Pancreas (tissue), 10 donors: ENCODE data around the gene ZDHHC11B. TPM values are rescaled to one million over a fixed set of nuclear protein-coding genes. Genes with fewer than 3 reads are reported as not detected.
"Not testable (repeated sequence)": the region's sequence is repeated elsewhere in the genome, so short reads cannot be mapped to it uniquely, and the experiment has no call there.

ENCODE experiments used
- ATAC-seq, 4 donors: fragments of 200-7000 bp; cut with Tn5 transposase; one replicate each; pipeline versions ENCODE4 v1.8.0 to v1.9.1; 2020; ENCODE audit warnings: mild to moderate bottlenecking in 4 of 4, moderate library complexity in 4 of 4
- DNase-seq, 6 donors: peaks; one replicate each; pipeline ENCODE4 v3.0.0-alpha.2; 2020
- FAIRE-seq: peaks from 2 replicates; lab custom pipeline; 2012; peaks lifted over from hg19 to GRCh38; lab: Jason Lieb, UNC
- H3K27ac ChIP-seq, 4 donors: fragments of 200-600 bp; sonication (generic); 1 replicate in 3 of 4; 2 replicates in 1 of 4; pipeline versions ENCODE4 v1.5.0 to v1.8.0; 2020
- H3K27me3 ChIP-seq, 4 donors: fragments of 200-600 bp; one replicate each; pipeline ENCODE4 v1.8.0; 2021
- H3K36me3 ChIP-seq, 3 donors: fragments of 200-600 bp; sonication (generic) in 1 of 3; one replicate each; pipeline versions ENCODE4 v1.5.0 to v1.8.0; 2020 to 2021
- H3K4me1 ChIP-seq, 3 donors: fragments of 200-600 bp; one replicate each; pipeline ENCODE4 v1.8.0; 2021
- H3K4me3 ChIP-seq, 4 donors: fragments of 200-600 bp; sonication (generic) in 2 of 4; one replicate each; pipeline versions ENCODE4 v1.5.0 to v1.8.0; 2020 to 2021
- H3K9me3 ChIP-seq, 4 donors: fragments of 200-600 bp; one replicate each; pipeline ENCODE4 v1.8.0; 2021
- WGBS, 2 donors: extraction: QIAGEN DNeasy Blood & Tissue Kit; methylation state at CpG; one replicate each; pipeline ENCODE4 v1.1.7; 2013; 5-methylcytosine and 5-hydroxymethylcytosine counted together
- intact Hi-C, 3 donors: fragments of 100-400 bp; cut with DNase I; formaldehyde crosslinking; loops; one replicate each; pipeline versions ENCODE4 v1.11.1 to v1.14.2; 2022
- polyA plus RNA-seq, 2 donors: library from polyadenylated mRNA; stranded (reverse); fragments of 200-250 nt; gene quantifications; one replicate each; pipeline ENCODE4 v1.2.3, GENCODE V29; 2013
- total RNA-seq, 6 donors: library from RNA; stranded (reverse); fragmentation: NEBNext Ultra II Directional in 4 of 6; extraction: Animal tissue kit (Norgen Biotek cat#: 25700) in 4 of 6; gene quantifications; one replicate each; pipeline versions ENCODE4 v1.2.1 to v1.2.4, GENCODE V29; 2021 to 2023
- TF ChIP-seq, protein P1 (sequence below), 4 donors: fragments of 200-600 bp; sonication (generic) in 3 of 4; IDR thresholded peaks; one replicate each; pipeline versions ENCODE4 v1.5.0 to v1.8.0; 2021; ENCODE audit warnings: antibody characterized with exemption in 4 of 4
- donor health status: healthy with polysubstance abuse.
- donor health status: DM: no; HTN: no; CAD: no; lungs with moderate emphysema.
- donor health status: DM: no; HTN: no; CAD: no.
- donor health status: control.
- donor health status: control.
- donor health status: Bipolar disorder and iron deficiency.
- donor health status: DM: yes; HTN: yes; CAD: no.
- donor health status: DM: no; HTN: no; CAD: no.
- donor health status: DM: no; HTN: no; CAD: no.
- donor health status: DM: yes; HTN: yes; CAD: no.

Gene ZDHHC11B
- total and polyA plus RNA-seq, 8 donors, result 2.8 to 19.9 (median 6.2) TPM

DNA sequence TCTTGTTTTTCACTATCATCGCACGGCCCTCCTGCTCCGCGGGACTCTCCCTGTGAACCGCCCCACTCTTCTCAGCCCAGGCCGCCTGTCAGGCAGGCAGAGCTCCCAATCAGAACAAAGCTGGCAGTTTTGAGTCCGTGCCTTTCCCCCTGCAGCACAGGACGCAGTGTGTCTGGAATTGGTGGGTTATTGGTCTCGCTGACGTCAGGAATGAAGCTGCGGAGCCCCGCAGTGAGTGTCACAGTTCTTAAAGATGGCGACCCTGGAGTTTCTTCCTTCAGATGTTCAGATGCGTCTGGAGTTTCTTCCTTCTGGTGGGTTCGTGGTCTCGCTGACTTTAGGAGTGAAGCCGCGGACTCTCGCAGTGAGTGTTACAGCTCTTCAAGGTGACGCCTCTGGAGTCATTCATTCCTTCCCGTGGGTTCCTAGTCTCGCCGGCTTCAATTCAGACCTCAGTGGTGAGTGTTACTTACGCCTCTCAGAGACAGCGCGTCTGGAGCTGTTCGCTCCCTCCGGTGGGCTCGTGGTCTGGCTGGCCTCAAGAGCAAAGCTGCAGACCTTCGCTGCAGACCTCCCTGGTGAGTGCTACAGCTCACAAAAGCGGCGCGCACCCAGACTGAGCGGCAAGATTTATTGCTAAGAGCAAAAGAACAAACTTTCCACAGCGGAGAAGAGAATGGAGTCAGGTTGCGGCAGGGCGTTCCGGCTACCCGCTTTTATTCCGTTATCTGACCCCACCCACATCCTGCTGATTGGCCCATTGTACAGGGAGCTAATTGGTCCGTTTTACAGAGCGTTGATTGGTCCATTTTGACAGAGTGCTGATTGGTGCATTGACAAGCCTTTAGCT, 7.4 kb downstream of the ZDHHC11B start:
- intact Hi-C loops, result loop anchor here in 1 of 3 donors (10.0 kb wide), 1 partner anchor 92 kb away; no protein-coding TSS in a partner anchor

DNA sequence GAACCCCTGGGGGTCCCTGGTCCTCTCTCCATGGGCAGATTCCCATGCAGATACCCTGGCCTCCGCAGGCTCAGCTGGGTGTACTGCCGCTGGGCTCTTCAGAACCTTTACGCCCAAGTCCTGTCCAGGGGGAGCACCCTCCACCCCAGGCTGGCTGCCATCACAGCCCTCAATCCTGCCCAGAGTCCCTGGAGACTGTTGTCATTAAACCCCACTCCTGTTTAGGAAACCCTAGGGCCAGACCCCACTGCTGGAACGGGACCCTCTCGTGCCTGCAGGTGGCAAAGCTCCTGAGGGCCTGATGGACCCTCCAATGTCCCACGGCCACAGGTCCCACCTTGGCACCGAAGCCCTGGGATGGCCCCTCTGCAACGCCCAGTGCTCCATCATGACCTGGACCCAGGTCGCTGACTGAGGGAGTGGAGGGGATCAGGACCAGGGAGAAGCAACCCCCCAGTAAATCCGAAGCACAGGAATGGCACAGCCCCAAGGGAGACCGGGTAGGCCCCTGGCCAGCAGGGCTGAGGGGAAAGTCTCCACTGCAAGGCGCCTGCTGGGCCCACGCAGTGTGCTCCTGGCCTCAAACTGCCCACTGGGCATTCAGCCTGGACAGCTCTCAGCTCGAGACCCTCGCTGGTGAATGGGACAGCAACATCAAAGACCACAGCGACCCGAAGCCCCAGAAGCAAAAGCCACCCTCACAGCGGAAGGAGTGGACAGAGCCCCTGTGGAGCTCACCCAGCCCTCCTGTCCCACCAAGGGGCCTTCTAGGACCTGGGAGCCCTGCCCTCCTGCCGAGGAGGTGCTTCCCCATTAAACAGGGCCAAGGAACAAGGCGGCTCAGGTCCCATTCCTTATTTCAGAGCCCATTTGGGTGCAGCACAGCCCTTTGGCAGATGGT, 8.3 kb downstream of the ZDHHC11B start:
- peak in 3 of 6 donors; percentile 42 to 64 (median 51) for DNase-seq
- H3K9me3 ChIP-seq, result no peaks in the 10 kb centered on the region
- intact Hi-C loops, result loop anchor here in 1 of 3 donors (10.0 kb wide), 1 partner anchor 91 kb away; no protein-coding TSS in a partner anchor
- TF ChIP-seq, protein P1, sequence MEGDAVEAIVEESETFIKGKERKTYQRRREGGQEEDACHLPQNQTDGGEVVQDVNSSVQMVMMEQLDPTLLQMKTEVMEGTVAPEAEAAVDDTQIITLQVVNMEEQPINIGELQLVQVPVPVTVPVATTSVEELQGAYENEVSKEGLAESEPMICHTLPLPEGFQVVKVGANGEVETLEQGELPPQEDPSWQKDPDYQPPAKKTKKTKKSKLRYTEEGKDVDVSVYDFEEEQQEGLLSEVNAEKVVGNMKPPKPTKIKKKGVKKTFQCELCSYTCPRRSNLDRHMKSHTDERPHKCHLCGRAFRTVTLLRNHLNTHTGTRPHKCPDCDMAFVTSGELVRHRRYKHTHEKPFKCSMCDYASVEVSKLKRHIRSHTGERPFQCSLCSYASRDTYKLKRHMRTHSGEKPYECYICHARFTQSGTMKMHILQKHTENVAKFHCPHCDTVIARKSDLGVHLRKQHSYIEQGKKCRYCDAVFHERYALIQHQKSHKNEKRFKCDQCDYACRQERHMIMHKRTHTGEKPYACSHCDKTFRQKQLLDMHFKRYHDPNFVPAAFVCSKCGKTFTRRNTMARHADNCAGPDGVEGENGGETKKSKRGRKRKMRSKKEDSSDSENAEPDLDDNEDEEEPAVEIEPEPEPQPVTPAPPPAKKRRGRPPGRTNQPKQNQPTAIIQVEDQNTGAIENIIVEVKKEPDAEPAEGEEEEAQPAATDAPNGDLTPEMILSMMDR (IDR thresholded peaks at IDR 0.05), result no peak
- H3K4me1 ChIP-seq, result peaks cover 0 to 7% (median 5%) of the 10 kb centered on the region in 3 donors
- H3K27ac ChIP-seq, result no peak overlapping the region
- no peaks in the 10 kb centered on the region for H3K36me3 ChIP-seq
- H3K4me3 ChIP-seq, result no peak overlapping the region
- ATAC-seq, result no peak
- H3K27me3 ChIP-seq, result no peaks in the 10 kb centered on the region
- no peak for FAIRE-seq
- 92 to 96% methylated on average over 17 to 20 of the region's 20 CpGs for WGBS, 2 donors

More for the DNA sequence above, 7.4 kb downstream of the ZDHHC11B start:
- WGBS, 2 donors, result 88 to 93% methylated on average over 42 of the region's 42 CpGs
- H3K27me3 ChIP-seq, result no peaks in the 10 kb centered on the region
- no peak overlapping the region for H3K27ac ChIP-seq
- TF ChIP-seq, protein P1 (IDR thresholded peaks at IDR 0.05), result no peak
- ATAC-seq (no peak), FAIRE-seq (no peak), DNase-seq (peak in 4 of 6 donors; percentile 17 to 62 (median 26))
- no peak overlapping the region for H3K4me3 ChIP-seq
- H3K4me1 ChIP-seq, result peaks cover 0 to 7% (median 5%) of the 10 kb centered on the region in 3 donors
- H3K9me3 ChIP-seq, result no peaks in the 10 kb centered on the region
- no peaks in the 10 kb centered on the region for H3K36me3 ChIP-seq

DNA sequence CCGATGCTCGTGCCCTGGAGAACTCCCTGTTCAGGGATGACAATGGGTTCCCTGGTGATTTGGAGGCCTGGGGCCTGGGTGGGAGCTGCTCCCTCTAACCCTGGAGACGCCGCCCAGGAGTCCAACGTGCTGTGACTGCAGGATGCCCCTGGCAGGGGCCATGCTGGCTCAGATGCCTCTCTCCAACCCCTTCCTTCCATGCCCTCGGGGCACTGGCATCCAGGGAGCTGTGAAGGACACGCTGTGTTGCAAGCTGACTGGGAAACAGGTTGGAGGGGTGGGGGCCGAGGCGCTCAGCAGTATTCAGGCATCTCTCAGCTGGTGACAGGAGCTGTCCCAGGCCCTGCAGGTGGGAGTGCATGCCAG, 9.0 kb downstream of the ZDHHC11B start:
- not testable (repeated sequence) for FAIRE-seq, ATAC-seq

DNA sequence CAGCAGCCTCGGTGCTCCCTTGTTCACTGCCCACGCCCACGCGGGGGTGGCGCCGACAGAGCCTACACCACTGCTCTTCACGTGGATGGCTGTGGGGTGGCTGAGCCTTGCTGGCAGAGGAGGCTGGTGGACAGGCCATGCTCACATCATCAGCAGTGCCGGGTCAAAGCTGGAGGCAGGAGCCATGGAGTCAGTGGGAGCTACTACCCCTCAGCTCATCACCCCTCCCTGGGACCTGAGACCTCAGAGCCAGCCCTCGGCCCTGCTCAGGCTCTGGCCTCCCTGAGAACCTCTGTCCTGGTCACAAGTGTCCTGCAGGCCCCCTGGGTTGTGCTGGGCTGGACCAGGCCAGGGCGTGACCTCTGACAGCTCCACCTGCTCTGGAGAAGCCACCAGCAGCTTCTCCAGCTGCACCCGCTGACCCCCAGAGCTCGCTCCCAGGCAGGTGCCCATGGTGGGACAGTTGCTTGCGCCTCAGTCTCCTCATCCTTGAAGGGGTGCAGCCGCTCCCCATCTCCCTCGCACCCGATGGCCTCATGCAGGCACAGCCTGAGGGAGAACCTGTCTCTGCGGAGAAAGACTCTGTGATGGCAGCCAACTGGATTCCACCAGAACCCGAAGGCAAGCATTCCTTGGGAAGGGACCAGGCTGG, 9.5 kb downstream of the ZDHHC11B start:
- intact Hi-C loops, result loop anchor here in 1 of 3 donors (10.0 kb wide), 1 partner anchor 90 kb away; no protein-coding TSS in a partner anchor
- WGBS, 2 donors, result 87 to 92% methylated on average over 17 to 18 of the region's 18 CpGs
- H3K4me3 ChIP-seq, H3K27me3 ChIP-seq, H3K4me1 ChIP-seq, ATAC-seq, FAIRE-seq, H3K36me3 ChIP-seq, H3K27ac ChIP-seq, H3K9me3 ChIP-seq: not testable (repeated sequence)
- peak in 3 of 6 donors; percentile 27 to 63 (median 48) for DNase-seq

More for the DNA sequence above, 9.0 kb downstream of the ZDHHC11B start:
- intact Hi-C loops, result loop anchor here in 1 of 3 donors (10.0 kb wide), 1 partner anchor 91 kb away; no protein-coding TSS in a partner anchor
- peak in 2 of 6 donors; percentile 40 to 49 for DNase-seq
- not testable (repeated sequence) for H3K9me3 ChIP-seq, H3K4me3 ChIP-seq, H3K4me1 ChIP-seq, H3K36me3 ChIP-seq, H3K27me3 ChIP-seq, H3K27ac ChIP-seq
- 84 to 87% methylated on average over 5 to 7 of the region's 9 CpGs for WGBS, 2 donors

DNA sequence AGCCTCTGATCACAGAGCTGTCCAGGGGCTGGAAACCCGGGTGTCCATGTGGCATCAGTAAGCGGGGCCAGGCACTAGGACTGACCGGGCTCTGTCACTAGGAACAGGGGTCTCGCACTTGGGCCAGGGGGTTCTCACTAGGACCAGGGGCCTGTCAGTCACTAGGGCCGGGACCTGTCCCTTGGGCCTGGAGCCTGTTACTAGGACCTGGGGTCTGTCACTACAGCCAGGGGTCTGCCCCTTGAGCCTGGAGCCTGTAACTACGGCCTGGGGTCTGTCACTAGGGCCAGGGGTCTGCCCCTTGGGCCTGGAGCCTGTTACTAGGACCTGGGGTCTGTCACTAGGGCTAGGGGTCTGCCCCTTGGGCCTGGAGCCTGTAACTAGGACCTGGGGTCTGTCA, 10.2 kb downstream of the ZDHHC11B start:
- ATAC-seq, H3K4me3 ChIP-seq, H3K4me1 ChIP-seq, FAIRE-seq, H3K27ac ChIP-seq, H3K36me3 ChIP-seq, H3K27me3 ChIP-seq, H3K9me3 ChIP-seq: not testable (repeated sequence)
- intact Hi-C loops, result loop anchor here in 1 of 3 donors (10.0 kb wide), 1 partner anchor 90 kb away; no protein-coding TSS in a partner anchor
- DNase-seq, result peak in 3 of 6 donors; percentile 20 to 52 (median 46)
- 82 to 89% methylated on average over 6 of the region's 6 CpGs for WGBS, 2 donors
